H1 (cell line): ENCODE data around the gene TLE3. TPM values are rescaled to one million over a fixed set of nuclear protein-coding genes. Genes with fewer than 3 reads are reported as not detected.

ENCODE experiments used
- CHD7 ChIP-seq: fragments of 300-600 bp; sonication (generic); IDR thresholded peaks from 2 replicates; pipeline ENCODE4 v1.7.1; 2012; ENCODE audit warnings: low read length, moderate library complexity, mild to moderate bottlenecking, inconsistent platforms; ENCODE audit not compliant: insufficient replicate concordance
- CREB1 ChIP-seq: IDR thresholded peaks from 2 replicates; pipeline ENCODE4 v1.6.1; 2012; ENCODE audit warnings: inconsistent platforms
- EGR1 ChIP-seq: IDR thresholded peaks from 2 replicates; pipeline ENCODE4 v1.6.1; 2011; ENCODE audit warnings: low read depth, low read length, borderline replicate concordance
- EP300 ChIP-seq, 2 experiments: IDR thresholded peaks; 1 replicate in 1 of 2; 2 replicates in 1 of 2; pipeline ENCODE4 v1.6.1; 2011 to 2012; ENCODE audit warnings: low read depth in 2 of 2, low read length in 2 of 2, mild to moderate bottlenecking in 2 of 2, borderline replicate concordance in 1 of 2, inconsistent platforms in 1 of 2, moderate library complexity in 1 of 2
- GABPA ChIP-seq: IDR thresholded peaks from 2 replicates; pipeline ENCODE4 v1.6.1; 2011; ENCODE audit warnings: mild to moderate bottlenecking, low read length, moderate library complexity, borderline replicate concordance; ENCODE audit not compliant: insufficient read depth
- NRF1 ChIP-seq: IDR thresholded peaks from 2 replicates; pipeline ENCODE4 v1.6.1; 2011; ENCODE audit warnings: mild to moderate bottlenecking, low read depth, low read length, improper control_type of control experiment
- RNF2 ChIP-seq: fragments of 200-900, 300-1000 bp; sonication (generic); IDR thresholded peaks from 2 replicates; pipeline ENCODE4 v1.7.1; 2016; ENCODE audit warnings: borderline replicate concordance, low read depth, mild to moderate bottlenecking, antibody characterized with exemption, low read length; ENCODE audit not compliant: poor library complexity, severe bottlenecking; ENCODE audit errors: missing control alignments
- SAP30 ChIP-seq: fragments of 300-600 bp; sonication (generic); IDR thresholded peaks from 2 replicates; pipeline ENCODE4 v1.7.1; 2012; ENCODE audit warnings: low read length, moderate library complexity, mild to moderate bottlenecking, inconsistent platforms; ENCODE audit not compliant: insufficient read depth, insufficient replicate concordance
- SP2 ChIP-seq: IDR thresholded peaks from 2 replicates; pipeline ENCODE4 v1.6.1; 2012; ENCODE audit warnings: mild to moderate bottlenecking, low read length, inconsistent platforms
- SUZ12 ChIP-seq: fragments of 200-600 bp; sonication (generic); IDR thresholded peaks from 2 replicates; pipeline ENCODE4 v1.6.1; 2012; ENCODE audit warnings: mild to moderate bottlenecking, inconsistent platforms, low read length, moderate library complexity, mixed read lengths
- polyA plus RNA-seq, 7 experiments: library from polyadenylated mRNA; depleted of rRNA in 3 of 7; stranded (reverse) in 5 of 7; unstranded in 2 of 7; fragments of >200 nt in 5 of 7; fragments of 200-250 nt in 2 of 7; gene quantifications; 1 replicate in 5 of 7; 2 replicates in 1 of 7; 4 replicates in 1 of 7; pipeline versions ENCODE4 v1.2.1 to v1.2.3, GENCODE V29; 2011 to 2013; ENCODE audit warnings: missing spikeins in 2 of 7, mixed read lengths in 2 of 7
- total RNA-seq: library from RNA; stranded (reverse); fragmentation: NEBNext Ultra II Directional; extraction: Animal tissue kit (Norgen Biotek cat#: 25700); gene quantifications from 2 replicates; pipeline ENCODE4 v1.2.1, GENCODE V29; 2021

The TLE3 gene
- total and polyA plus RNA-seq, 2 of the 8 experiments (the other 6 are each of a cell fraction or from before 2014, with no cell fraction given), result 25.1 to 61.2 TPM

GRCh38 chr15:70092464-70093027 is 5.2 kb downstream of the TLE3 start (continued):
- TF ChIP-seq CHD7, result no peak
- TF ChIP-seq GABPA, result no peak
- TF ChIP-seq NRF1, result no peak
- no peak for TF ChIP-seq EGR1
- no peak for TF ChIP-seq RNF2
- TF ChIP-seq SAP30, result no peak
- TF ChIP-seq EP300 (IDR thresholded peaks at IDR 0.05; ENCODE audit: borderline replicate concordance in 1 of 2, low read depth in 2 of 2, low read length in 2 of 2), result no peak
- no peak for TF ChIP-seq CREB1
- TF ChIP-seq SP2, result no peak
- TF ChIP-seq SUZ12, result no peak
